ENCODE results near the gene PIK3AP1. TPM values are rescaled to one million over a fixed set of nuclear protein-coding genes. Genes with fewer than 3 reads are reported as not detected.

Gene PIK3AP1
- total RNA-seq, 1 donor from 2014 or later: 3.8 TPM

- Histone ChIP-seq H3K27me3 (no peaks in the 10 kb centered on the region), H3F3A (ENCODE audit: low read depth) (no peaks in the 10 kb centered on the region), H3K36me3 (no peaks in the 10 kb centered on the region), H3K9me3 (ENCODE audit: low read depth) (no peaks in the 10 kb centered on the region), H3K4me3 (no peak overlapping the region), H3K4me1 (peaks cover 4% of the 10 kb centered on the region), H3K9ac (no peak overlapping the region), H4K20me1 (ENCODE audit: low read depth) (no peaks in the 10 kb centered on the region), H3K27ac (no peak overlapping the region), H2AFZ (replicated peaks) (no peak overlapping the region), H3K79me2 (ENCODE audit: low read depth) (no peaks in the 10 kb centered on the region), H3K4me2 (no peak overlapping the region)
- no peak overlapping the region for H3K4me3 Mint-ChIP-seq
- peaks cover 2% of the 10 kb centered on the region for H3K27me3 Mint-ChIP-seq (ENCODE audit: insufficient read depth, low read depth)
- H3K27ac Mint-ChIP-seq: no peak overlapping the region
- H3K36me3 Mint-ChIP-seq: no peaks in the 10 kb centered on the region
- no peaks in the 10 kb centered on the region for H3K9me3 Mint-ChIP-seq
- DNase-seq (ENCODE audit: low spot score): no peak
- H3K4me1 Mint-ChIP-seq: peaks cover 11% of the 10 kb centered on the region
- TF ChIP-seq CTCF (IDR thresholded peaks at IDR 0.05): no peak
Measured at GRCh38 chr10:96619796-96620773, 100.2 kb downstream of the PIK3AP1 start.

DNA sequence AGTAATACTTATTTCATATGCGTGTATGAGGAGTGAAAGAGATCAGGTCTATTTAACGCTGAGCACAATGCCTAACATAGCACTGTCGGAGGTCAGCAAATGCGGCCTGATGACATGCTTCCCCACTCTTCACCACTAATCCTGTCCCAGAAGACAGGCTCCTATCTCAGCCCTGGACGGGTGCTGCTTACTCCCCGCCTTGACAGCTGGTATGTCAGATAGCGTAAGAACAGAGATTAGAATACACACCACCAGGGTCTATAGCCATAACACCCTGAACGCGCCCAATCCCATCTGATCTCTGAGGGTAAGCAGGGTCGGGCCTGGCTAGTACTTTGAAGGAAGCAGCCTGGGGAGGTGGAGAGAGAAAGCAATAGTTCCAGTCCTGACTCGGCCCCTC is 101.2 kb downstream of the PIK3AP1 start:
- H3K36me3 ChIP-seq: no peaks in the 10 kb centered on the region
- H3K27me3 ChIP-seq: no peaks in the 10 kb centered on the region
- no peak overlapping the region for H2AFZ ChIP-seq (replicated peaks)
- no peak overlapping the region for H3K27ac ChIP-seq
- no peaks in the 10 kb centered on the region for H3K36me3 Mint-ChIP-seq
- H3K9me3 ChIP-seq (ENCODE audit: low read depth): no peaks in the 10 kb centered on the region
- H3K4me1 Mint-ChIP-seq: peaks cover 11% of the 10 kb centered on the region
- no peaks in the 10 kb centered on the region for H3F3A ChIP-seq (ENCODE audit: low read depth)
- H3K79me2 ChIP-seq (ENCODE audit: low read depth): no peaks in the 10 kb centered on the region
- H3K9me3 Mint-ChIP-seq: no peaks in the 10 kb centered on the region
- no peak overlapping the region for H3K4me2 ChIP-seq
- TF ChIP-seq CTCF (IDR thresholded peaks at IDR 0.05) (no peak), EZH2phosphoT487 (IDR thresholded peaks at IDR 0.05) (no peak), EZH2 (IDR thresholded peaks at IDR 0.05) (no peak)
- no peaks in the 10 kb centered on the region for H4K20me1 ChIP-seq (ENCODE audit: low read depth)
- H3K4me3 ChIP-seq: no peak overlapping the region
- peaks cover 2% of the 10 kb centered on the region for H3K27me3 Mint-ChIP-seq (ENCODE audit: insufficient read depth, low read depth)
- no peak overlapping the region for H3K9ac ChIP-seq
- no peak overlapping the region for H3K4me3 Mint-ChIP-seq
- H3K4me1 ChIP-seq: peaks cover 4% of the 10 kb centered on the region
- H3K27ac Mint-ChIP-seq: no peak overlapping the region
- no peak for DNase-seq (ENCODE audit: low spot score)

DNA sequence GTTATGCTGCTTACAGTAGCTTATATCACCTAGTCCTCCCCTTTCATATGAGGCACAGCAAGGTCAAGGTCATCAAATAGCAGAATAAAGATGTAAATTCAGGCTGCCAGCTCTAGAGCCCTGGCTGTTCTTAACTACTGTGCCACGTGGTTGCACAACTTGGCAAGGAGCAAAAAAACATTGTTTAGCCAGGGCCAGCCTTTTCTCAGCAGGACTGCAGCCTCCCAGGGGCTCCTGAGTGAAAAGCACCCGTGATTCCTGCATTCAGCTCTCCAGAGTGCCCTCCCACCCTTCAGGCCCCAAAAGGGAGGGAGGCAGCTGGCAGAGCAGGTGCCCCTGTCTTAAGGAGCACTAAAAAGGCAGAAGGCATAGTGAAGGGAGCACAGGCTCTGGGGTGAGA is 101.7 kb downstream of the PIK3AP1 start:
- Histone ChIP-seq H3K36me3 (no peaks in the 10 kb centered on the region), H3K27me3 (no peaks in the 10 kb centered on the region), H2AFZ (replicated peaks) (no peak overlapping the region), H3K4me1 (peaks cover 4% of the 10 kb centered on the region), H4K20me1 (ENCODE audit: low read depth) (no peaks in the 10 kb centered on the region), H3K4me3 (no peak overlapping the region), H3K4me2 (no peak overlapping the region), H3F3A (ENCODE audit: low read depth) (no peaks in the 10 kb centered on the region), H3K27ac (no peak overlapping the region), H3K79me2 (ENCODE audit: low read depth) (no peaks in the 10 kb centered on the region), H3K9ac (no peak overlapping the region), H3K9me3 (ENCODE audit: low read depth) (no peaks in the 10 kb centered on the region)
- Mint-ChIP-seq H3K4me1 (peaks cover 11% of the 10 kb centered on the region), H3K27me3 (ENCODE audit: insufficient read depth, low read depth) (peaks cover 2% of the 10 kb centered on the region), H3K27ac (no peak overlapping the region), H3K9me3 (no peaks in the 10 kb centered on the region), H3K4me3 (no peak overlapping the region), H3K36me3 (no peaks in the 10 kb centered on the region)
- TF ChIP-seq CTCF (IDR thresholded peaks at IDR 0.05) (no peak), EZH2phosphoT487 (IDR thresholded peaks at IDR 0.05) (no peak), EZH2 (IDR thresholded peaks at IDR 0.05) (no peak)
- no peak for DNase-seq (ENCODE audit: low spot score)
